ENCODE measurements around the gene PLA2G4E.

The PLA2G4E gene

DNA sequence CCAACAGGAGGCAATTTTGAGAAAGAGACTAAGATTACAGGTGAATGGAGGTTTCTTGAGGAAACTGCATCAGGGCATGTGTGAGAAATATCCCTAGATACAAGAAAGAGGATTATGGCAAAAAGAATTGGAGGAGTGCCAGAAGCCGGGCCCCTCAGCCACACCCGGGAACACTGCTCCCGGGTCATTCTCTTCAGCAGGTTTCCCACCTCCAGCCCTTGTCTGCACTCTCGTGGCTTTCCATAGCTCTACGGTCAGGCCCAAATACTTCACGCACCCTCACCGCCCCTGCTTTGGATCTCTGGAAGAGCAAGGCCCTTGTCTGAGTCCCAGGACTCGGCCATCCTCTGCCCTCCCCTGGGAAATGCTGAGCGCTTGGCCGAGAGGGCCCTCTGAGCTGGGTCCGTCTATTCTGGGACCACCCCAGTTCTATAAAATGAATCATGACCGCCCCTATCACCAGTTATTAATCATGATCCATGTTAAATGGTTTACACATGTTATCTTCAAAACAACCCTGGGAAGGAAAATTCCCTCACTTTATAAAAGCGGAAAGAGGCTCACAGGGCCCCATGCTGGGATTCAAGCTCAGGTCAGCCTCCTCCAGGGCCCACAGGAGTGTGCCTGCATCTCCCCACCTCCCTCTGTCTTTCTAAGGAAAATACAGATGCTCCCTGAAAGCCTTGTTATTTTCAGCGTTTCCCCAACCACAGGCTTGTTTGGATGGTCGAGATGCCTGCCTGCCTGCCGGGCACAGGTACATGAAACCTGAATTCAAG, 88.1 kb downstream of the PLA2G4E start:
- DNase-seq: no peak

DNA sequence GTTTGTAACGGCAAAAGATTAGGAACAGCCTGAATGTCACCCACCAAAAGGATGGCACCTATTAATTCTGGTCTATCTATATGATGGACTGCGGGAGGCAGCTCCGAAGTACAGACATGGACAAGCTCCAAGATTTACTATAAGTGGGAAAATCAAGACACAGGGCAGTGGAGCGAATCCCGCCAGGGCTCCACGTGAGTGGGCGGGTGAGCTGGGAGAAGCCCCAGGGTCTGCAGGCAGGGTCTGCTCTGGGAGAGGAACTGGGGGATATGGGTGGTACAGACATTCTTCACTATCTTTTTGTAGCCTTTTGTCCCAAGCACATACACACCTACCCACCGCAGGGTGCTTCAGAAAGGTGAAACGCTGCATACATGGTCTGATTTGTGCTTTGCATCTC, 88.7 kb downstream of the PLA2G4E start:
- DNase-seq: no peak

All from CD4-positive, alpha-beta T cell treated with Interleukin-10 for 1 hour (primary cell).